Gastrocnemius medialis (tissue), 4 donors: ENCODE data around the gene TMEM154.
"Not testable (repeated sequence)": the region's sequence is repeated elsewhere in the genome, so short reads cannot be mapped to it uniquely, and the experiment has no call there.

ENCODE experiments used
- CTCF ChIP-seq, 5 experiments: fragments of 450-650 bp in 3 of 5; fragments of 200-600 bp in 2 of 5; sonication (generic) in 2 of 5; IDR thresholded peaks in 4 of 5; conservative IDR thresholded peaks in 1 of 5; 1 replicate in 4 of 5; 2 replicates in 1 of 5; pipeline ENCODE4 v1.5.1; 2016 to 2019; ENCODE audit warnings: antibody characterized with exemption in 5 of 5, mild to moderate bottlenecking in 3 of 5, moderate library complexity in 3 of 5
- POLR2A ChIP-seq, 2 donors: fragments of 450-650 bp; IDR thresholded peaks; one replicate each; pipeline ENCODE4 v1.6.1; 2017; ENCODE audit warnings: antibody characterized with exemption in 2 of 2, mild to moderate bottlenecking in 2 of 2, moderate library complexity in 2 of 2

DNA sequence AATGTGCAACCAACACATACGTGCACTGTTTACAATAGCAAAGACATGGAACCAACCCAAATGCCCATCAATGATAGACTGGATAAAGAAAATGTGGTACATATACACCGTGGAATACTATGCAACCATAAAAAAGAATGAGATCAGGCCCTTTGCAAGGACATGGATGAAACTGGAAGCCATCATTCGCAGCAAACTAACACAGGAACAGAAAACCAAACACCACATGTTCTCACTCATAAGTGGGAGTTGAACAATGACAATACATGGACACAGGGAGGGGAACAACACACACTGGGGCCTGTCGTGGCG lies 15.8 kb downstream of the TMEM154 start:
- TF ChIP-seq CTCF (IDR thresholded peaks at IDR 0.05 in 4 of 5, conservative IDR thresholded peaks at IDR 0.05 in 1 of 5); POLR2A (IDR thresholded peaks at IDR 0.05): not testable (repeated sequence)
